Renal cortical epithelial cell (primary cell): Measurements from ENCODE around the gene SCAPER. TPM values are rescaled to one million over a fixed set of nuclear protein-coding genes. Genes with fewer than 3 reads are reported as not detected.
"Not testable (repeated sequence)": the region's sequence is repeated elsewhere in the genome, so short reads cannot be mapped to it uniquely, and the experiment has no call there.

ENCODE experiments used
- DNase-seq: peaks from one replicate; pipeline ENCODE4 v3.0.0-alpha.2; 2011; ENCODE audit warnings: low read depth
- total RNA-seq: library from RNA; depleted of rRNA; stranded (reverse); fragments of >200 nt; gene quantifications from 2 replicates; pipeline ENCODE4 v1.2.3, GENCODE V29; 2014

Gene SCAPER
- total RNA-seq, 1 donor from 2014 or later, result 11.7 TPM

DNA sequence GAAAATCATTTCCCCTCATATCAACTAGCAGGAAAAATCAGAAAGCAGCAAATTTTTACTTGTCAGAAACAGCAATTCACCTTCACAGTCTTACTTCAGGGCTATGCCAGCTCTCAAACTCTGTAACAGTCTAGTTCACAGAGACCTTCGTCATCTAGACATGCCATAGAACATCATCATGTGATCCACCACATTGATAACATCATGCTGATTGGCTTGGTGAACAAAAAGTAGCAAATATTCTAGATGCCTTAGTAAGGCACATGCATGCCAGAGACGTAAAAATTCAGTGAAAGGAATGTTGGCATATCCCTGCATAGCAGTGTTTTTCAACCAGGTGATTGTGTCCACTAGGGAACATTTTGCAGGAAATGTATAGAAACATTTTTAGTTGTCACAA, 8.6 kb upstream of the SCAPER start:
- no peak for DNase-seq

DNA sequence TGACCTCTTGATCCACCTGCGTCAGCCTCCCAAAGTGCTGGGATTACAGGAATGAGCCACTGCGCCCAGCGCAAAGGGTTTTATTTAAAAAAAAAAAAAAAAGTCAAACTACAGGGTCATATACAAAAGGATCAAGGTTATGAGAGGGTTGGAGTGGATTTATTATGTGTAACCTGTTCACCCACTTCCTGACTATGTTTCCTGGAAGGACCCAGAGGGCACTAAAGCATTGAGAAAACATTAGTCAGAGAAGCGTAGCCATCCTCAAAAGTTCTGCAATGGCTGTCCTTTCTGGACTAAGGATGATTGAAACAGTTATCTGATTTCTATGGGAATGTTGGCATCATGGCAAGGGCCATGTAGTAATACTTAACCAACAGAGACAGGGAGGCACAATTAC, 7.3 kb upstream of the SCAPER start:
- peak; percentile 15 for DNase-seq

DNA sequence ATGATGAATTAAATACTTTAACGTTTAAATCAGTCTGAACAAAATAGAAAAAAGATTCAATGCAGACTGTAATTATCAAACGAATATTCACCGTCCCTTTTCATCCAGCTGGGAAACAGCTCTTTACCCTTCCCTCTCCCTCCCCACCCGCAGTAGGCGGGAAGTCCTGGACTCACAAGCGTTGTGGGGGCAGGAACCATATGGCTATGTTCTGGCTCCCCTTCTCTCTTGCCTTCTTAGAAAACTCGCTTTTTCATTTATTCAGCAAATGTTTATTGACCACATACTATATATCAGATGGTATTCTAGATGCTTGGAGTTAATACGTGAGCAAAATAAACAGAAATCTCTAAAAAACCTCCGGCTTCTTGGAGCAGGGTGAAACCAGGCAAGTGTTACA, 715 bp upstream of the SCAPER start:
- no peak for DNase-seq

DNA sequence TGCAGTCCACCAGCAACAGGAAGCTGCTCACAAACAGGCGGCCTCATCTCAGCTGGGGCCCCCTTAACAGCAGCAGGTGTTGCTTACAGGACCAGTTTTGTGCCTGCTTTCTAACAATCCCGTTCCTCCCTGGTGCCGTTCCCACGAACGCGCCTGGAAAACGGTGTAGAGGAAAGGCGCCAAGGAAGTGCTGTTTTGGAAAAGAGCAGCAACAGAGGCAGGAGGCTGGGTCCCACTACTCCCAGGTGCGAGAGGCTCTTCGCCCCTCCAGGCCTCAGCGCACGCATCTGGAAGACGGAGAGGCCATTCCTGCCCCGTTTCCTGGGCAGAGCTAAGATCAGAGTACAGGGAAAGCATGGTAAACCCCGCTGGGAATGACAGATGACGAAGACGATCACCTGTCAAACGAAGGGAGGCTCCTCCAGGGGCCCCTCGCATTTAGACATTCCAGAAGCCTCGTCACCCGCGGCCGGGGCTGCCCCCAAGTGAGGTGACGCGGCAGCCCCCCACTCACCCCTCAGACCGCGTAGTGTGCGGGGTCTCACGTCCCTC, 603 bp downstream of the SCAPER start:
- peak; percentile 35 for DNase-seq

DNA sequence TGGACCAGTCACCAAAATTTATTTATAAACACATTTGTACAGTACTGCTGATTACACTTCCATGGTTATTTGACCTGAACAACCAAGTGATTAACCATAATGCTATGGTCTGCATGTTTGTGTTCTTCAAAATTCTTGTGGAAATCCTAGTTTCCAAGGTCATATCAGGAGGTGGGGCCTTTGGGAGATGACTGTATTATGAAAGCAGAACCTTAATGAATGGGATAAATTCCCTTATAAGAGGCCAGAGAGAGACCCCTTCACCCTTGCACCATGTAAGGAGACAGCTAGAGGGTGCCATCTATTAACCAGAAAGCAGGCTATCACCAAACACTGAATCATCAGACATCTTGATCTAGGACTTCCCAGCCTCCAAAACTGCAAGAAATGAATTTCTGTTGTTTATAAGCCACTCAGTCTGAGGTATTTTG, 1.9 kb downstream of the SCAPER start:
- DNase-seq, result peak; percentile 42

DNA sequence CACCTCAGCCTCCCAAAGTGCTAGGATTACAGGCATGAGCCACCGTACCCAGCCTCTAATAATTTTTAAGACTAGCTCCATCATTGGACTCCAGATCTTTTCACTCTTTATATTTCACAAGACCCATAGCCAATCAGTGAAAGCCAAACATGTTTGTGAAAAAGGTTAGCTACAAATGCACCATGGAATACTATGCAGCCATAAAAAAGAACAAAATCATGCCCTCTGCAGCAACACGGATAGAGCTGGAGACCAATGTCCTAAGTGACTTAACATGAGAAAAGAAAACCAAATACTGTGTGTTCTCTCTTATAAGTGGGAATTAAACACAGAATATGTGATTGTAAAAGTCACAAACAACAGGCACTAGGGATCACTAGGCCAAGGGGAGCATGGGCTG, 3.2 kb downstream of the SCAPER start:
- DNase-seq, result no peak

DNA sequence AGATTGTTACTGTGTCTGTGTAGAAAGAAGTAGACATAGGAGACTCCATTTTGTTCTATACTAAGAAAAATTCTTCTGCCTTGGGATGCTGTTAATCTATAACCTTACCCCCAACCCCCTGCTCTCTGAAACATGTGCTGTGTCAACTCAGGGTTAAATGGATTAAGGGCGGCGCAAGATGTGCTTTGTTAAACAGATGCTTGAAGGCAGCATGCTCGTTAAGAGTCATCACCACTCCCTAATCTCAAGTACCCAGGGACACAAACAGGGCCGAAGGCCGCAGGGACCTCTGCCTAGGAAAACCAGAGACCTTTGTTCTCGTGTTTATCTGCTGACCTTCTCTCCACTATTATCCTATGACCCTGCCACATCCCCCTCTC, 5.2 kb downstream of the SCAPER start:
- DNase-seq, result not testable (repeated sequence)

DNA sequence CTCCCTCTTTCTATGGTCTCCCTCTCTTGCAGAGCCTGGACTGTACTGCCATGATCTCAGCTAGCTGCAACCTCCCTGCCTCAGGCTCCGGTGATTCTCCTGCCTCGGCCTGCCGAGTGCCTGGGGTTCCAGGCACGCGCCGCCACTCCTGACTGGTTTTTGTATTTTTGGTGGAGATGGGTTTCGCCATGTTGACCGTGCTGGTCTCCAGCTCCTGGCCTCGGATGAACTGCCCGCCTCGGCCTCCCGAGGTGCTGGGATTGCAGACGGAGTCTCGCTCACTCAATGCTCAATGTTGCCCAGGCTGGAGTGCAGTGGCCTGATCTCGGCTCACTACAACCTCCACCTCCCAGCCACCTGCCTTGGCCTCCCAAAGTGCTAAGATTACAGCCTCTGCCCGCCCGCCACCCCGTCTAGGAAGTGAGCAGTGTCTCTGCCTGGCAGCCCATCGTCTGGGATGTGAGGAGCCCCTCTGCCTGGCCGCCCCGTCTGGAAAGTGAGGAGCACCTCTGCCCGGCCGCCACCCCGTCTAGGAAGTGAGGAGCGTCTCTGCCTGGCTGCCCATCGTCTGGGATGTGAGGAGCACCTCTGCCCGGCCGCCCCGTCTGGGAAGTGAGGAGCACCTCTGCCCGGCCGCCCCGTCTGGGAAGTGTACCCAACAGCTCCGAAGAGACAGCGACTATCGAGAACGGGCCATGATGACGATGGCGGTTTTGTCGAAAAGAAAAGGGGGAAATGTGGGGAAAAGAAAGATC, 5.8 kb downstream of the SCAPER start:
- DNase-seq, result not testable (repeated sequence)

DNA sequence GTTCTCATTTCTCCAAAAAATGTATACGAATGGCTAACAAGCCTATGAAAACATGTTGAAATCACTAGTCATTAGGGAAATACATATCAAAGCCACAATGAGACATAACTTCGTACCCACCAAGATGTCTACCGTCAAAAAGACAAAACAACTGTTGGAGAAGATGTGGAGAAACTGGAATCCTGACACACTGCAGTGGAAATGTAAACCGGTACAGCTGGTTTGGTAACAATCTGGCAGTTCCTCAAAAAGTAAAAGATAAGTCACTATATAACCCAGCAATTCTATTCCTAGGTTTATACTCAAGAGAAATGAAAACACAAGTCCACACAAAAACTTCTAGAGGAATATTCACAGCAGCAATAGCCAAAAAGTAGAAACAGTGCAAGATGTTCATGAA, 7.0 kb downstream of the SCAPER start:
- no peak for DNase-seq

DNA sequence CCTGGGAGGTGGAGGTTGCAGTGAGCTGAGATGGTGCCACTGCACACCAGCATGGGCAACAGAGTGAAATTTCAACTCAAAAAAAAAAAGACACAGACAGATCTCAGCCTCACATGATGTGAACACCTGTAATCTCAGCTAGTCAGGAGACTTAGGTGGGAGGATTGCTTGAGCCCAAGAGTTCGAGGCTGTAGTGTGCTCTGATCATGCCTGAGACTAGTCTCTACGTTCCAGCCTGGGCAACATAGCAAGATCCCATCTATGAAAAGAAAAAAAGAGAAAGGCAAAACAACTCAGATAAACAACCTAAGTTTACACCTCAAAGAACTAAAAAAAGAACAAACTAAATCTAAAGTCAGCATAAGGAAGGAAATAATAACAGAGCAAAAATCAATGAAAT, 11.0 kb downstream of the SCAPER start:
- DNase-seq, result no peak

DNA sequence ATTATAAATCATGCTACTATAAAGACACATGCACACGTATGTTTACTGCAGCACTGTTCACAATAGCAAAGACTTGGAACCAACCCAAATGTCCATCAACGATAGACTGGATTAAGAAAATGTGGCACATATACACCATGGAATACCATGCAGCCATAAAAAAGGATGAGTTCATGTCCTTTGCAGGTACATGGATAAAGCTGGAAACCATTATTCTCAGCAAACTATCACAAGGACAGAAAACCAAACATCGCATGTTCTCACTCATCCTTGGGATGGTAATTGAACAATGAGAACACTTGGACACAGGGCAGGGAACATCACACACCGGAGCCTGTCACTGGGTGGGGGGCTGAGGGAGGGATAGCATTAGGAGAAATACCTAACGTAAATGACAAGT, 12.3 kb downstream of the SCAPER start:
- not testable (repeated sequence) for DNase-seq

DNA sequence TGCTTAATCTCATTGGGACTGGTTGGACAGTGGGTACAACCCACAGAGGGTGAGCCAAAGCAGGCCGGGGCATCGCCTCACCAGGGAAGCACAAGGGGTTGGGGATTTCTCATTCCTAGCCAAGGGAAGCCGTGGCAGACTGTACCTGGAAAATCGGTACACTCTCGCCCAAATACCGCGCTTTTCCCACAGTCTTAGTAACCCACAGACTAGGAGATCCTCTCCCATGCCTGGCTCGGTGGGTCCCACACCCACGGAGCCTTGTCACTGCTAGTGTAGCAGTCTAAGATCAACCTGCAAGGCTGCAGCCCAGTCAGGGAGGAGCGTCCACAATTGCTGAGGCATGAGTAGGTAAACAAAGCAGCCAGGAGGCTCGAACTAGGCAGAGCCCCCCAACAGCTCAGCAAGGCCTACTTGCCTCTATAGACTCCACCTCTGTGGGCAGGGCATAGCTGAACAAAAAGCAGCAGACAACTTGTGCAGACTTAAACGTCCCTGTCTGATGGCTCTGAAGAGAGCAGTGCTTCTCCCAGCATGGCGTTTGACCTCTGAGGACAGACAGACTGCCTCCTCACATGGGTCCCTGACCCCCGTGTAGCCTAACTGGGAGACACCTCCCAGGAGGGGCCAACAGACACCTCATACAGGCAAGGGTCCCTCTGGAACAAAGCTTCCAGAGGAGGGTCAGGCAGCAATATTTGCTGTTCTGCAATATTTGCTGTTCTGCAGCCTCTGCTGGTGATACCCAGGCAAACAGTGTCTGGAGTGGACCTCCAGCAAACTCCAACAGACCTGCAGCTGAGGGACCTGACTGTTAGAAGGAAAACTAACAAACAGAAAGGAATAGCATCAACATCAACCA, 17.6 kb downstream of the SCAPER start:
- not testable (repeated sequence) for DNase-seq

DNA sequence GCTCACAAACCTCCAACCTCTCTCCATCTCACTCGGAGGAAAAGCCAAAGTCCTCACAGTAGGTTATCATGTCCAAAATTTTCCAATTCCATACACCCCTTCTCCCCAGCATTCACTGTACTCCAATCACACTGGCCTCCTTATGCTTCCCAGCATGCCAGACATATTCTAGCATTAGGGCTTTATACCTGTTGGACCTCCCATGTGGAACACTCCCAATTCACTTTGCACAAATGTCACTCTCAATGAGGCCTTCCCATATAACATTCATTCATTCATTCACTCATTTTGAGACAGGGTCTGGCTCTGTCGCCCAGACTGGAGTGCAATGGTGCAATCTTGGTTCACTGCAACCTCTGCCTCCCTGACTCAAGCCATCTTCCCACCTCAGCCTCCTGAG, 19.9 kb downstream of the SCAPER start:
- no peak for DNase-seq

DNA sequence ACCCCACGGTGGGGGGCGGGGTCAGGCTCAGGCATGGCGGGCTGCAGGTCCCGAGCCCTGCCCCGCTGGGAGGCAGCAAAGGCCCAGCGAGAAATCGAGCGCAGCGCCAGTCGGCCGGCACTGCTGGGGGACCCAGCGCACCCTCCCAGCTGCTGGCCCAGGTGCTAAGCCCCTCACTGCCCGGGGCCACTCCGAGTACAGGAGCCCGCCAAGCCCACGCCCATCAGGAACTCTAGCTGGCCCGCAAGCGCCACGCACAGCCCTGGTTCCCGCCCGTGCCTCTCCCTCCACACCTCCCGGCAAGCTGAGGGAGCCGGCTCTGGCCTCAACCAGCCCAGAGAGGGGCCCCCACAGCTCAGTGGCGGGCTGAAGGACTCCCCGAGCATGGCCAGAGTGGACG, 29.2 kb downstream of the SCAPER start:
- no peak for DNase-seq

DNA sequence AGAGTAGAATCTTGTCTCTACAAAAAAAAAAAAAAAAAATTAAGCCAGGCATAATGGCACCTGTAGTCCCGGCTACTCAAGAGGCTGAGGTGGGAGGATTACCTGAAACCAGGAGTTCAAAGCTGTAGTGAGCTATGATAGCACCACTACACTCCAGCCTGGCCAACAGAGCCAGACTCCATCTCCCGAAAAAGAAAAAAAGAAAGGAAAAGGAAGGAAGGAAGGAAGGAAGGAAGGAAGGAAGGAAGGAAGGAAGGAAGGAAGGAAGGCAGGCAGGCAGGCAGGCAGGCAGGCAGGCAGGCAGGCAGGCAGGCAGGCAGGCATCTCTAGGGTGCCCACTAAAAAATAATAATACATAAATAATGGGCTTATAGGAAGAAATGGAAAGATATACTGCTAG, 32.1 kb downstream of the SCAPER start:
- DNase-seq, result not testable (repeated sequence)

DNA sequence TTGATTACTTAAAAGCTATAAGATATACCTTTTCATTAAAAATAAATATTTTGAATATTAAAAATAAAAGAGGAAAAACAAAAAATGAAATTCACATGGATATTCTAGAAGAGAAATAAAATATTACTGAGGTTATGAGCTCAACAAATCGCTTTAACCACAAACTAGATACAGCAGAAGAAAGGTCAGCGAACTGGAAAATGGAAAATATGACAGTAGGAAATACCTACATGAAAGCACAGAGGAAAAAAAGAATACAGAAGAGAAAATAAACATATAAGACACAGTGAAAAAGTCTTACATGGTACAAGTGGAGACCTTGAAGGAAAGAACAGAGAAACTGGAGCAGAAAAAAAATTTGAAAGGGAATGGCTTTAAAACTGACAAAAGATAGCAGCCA, 33.2 kb downstream of the SCAPER start:
- DNase-seq, result no peak

DNA sequence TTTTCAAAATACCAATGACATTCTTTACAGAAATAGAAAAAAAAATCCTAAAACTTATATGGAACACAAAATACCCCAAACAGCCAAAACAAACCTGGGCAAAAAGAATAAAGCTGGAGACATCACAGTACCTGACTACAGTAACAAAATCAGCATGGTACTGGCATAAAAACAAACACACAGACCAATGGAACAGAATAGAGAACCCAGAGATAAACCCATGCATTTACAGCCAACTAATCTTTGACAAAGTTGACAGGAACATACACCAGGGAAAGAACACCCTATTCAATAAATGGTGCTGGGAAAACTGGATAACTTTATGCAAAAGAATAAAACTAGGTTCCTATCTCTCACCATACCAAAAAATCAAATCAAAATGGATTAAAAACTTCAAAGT, 36.4 kb downstream of the SCAPER start:
- no peak for DNase-seq

DNA sequence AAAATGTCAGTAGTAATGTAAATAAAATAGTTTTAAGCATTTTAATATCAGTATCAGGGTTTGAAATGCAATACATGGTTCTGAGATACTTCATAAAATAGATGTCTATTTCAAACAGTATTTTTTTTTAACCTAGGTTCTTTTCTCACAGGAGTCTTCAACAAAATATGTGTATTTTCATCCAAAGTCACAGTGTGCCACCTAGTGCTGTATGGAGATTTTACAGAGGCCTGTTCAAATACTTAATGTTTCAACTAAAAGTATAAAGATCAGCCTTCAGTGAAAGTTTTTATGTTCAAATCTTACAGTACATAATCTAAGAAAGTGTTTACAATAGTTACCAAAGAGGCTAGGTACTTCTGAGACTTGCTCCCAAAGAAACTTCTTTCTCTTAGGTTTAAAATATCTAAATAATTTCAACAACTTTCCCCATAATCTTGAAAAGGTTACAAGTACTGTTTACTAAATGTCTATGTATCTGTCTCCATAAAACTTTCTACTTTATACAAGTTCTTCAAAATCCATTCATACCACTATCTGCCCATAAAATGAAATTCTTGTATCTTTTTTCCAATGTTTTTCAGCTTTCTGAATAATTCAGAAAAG, 38.3 kb downstream of the SCAPER start:
- peak; percentile 44 for DNase-seq

DNA sequence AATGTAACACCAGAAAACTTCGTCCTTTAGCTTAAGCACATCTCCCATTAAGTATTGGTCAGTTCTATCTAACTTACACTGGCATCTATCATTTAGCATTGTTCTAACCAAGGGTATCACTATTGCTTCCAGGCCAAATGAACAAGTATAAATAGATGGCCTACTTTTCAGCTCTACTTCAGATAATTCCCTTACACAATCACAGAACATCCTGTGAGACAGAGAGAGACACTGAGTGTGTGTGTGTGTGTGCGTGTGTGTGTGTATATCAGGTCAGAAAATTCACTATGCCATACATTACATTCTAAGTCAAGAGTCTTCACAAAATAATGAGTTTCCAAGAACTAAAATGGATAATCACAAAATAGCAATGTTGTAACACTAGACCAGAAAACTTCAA, 39.1 kb downstream of the SCAPER start:
- no peak for DNase-seq

DNA sequence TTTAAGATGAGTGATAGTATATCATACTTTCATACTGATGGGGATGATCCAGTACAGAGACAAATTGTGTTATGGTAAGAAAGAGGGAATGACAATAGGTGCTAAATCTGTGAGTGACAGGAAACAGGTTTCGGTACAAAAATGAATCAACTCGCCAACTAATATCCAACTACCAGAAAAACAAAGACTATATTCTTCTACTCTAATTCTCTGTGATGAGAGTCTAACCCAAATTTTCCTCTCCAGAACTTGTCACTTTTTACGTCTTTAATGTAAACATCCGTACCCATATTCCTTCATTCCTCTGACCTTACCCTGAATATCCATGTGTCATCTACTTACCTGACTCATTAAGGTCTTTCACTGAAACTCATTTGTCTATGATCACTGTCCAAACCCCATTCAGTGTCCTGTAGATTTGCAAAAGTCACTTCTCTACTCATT, 39.6 kb downstream of the SCAPER start:
- no peak for DNase-seq

DNA sequence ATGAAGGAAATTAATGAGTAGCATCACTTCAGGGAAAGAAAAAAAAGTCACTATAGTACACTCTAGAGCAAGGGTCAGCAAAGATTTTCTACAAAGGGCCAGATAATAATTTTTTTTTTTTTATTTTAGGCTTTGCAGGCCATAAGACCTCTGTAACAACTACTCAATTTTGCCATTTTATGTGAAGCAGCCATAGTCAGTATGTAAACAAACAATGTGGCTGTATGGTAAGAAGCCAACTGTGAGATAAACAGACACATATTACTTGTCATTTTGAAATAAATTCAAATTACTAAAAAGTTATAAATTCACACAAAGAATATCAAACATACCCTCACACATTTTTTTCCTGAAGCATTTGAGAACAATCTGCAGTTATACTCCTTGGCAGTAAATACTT, 40.6 kb downstream of the SCAPER start:
- DNase-seq, result no peak

DNA sequence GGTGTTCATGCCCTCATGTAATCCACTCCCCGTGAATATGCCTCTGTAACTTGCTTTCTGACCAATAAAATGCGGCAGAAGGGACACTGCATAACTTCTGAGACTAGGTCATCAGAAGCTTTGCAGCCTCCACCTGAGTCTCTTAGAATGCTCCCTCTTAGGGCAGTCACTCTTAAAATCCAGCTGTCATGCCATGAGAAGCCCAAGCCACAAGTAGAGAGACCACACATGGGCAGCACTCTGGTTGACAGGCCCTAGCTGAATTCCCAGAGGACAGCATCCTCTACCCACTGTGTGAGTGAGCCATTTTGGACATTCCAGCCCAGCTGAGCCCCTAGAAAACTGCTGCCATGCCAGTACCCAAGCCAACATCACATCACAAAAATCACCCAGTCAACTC, 41.4 kb downstream of the SCAPER start:
- no peak for DNase-seq
